HepG2 (cell line): ENCODE data around the gene GADD45B.

ENCODE experiments used
- CHD2 ChIP-seq: IDR thresholded peaks from 2 replicates; pipeline ENCODE4 v1.6.1; 2011; ENCODE audit warnings: low read depth, low read length, improper control_type of control experiment
- GTF2F1 ChIP-seq: fragments of 150-350 bp; IDR thresholded peaks from 2 replicates; pipeline ENCODE4 v1.6.1; 2014; ENCODE audit warnings: low read length
- MLX ChIP-seq: IDR thresholded peaks from 2 replicates; pipeline ENCODE4 v1.6.1; 2016
- THAP9 ChIP-seq: sonication (generic); formaldehyde crosslinking; IDR thresholded peaks from 2 replicates; pipeline ENCODE4; 2020; ENCODE audit warnings: missing genetic modification reagents, mild to moderate bottlenecking, borderline replicate concordance
- ZNF276 ChIP-seq: sonication (generic); formaldehyde crosslinking; IDR thresholded peaks from 2 replicates; pipeline ENCODE4 v1.4.0; 2020; ENCODE audit warnings: mild to moderate bottlenecking, low read depth, missing genetic modification reagents
- ZNF407 ChIP-seq: sonication (generic); formaldehyde crosslinking; IDR thresholded peaks from one replicate; pipeline ENCODE4 v1.5.1; 2020; ENCODE audit warnings: mild to moderate bottlenecking, missing genetic modification reagents; ENCODE audit errors: not compliant biosample characterization

- TF ChIP-seq CHD2: no peak
- no peak for TF ChIP-seq THAP9 (CRISPR knock-in tag)
- no peak for TF ChIP-seq GTF2F1
- no peak for TF ChIP-seq MLX (CRISPR knock-in tag)
- TF ChIP-seq ZNF276 (CRISPR knock-in tag): no peak
- no peak for TF ChIP-seq ZNF407 (CRISPR knock-in tag)
Measured at GRCh38 chr19:2527686-2528085, 51.8 kb downstream of the GADD45B start.
